NCI-H69 (cell line): ENCODE data around the gene ATG10.
"Not testable (repeated sequence)": the region's sequence is repeated elsewhere in the genome, so short reads cannot be mapped to it uniquely, and the experiment has no call there.

ENCODE experiments used
- DNase-seq: peaks from one replicate; lab custom pipeline; 2025; lab: John Stamatoyannopoulos, UW

Gene ATG10

GRCh38 chr5:81982172-81982685, 10.4 kb downstream of the ATG10 start:
- not testable (repeated sequence) for DNase-seq

DNA sequence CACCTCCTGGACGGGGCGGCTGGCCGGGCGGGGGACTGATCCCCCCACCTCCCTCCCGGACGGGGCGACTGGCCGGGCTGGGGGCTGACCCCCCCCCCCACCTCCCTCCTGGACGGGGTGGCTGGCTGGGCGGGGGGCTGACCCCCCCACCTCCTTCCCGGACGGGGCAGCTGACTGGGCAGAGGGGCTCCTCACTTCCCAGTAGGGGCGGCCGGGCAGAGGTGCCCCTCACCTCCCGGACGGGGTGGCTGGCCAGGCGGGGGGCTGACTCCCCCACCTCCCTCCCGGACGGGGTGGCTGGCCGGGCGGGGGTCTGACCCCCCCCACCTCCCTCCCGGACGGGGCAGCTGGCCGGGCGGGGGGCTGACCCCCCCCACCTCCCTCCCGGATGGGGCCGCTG, 11.3 kb downstream of the ATG10 start:
- not testable (repeated sequence) for DNase-seq

- DNase-seq, result not testable (repeated sequence)
Observed at GRCh38 chr5:81983563-81983962, 11.7 kb downstream of the ATG10 start.

DNA sequence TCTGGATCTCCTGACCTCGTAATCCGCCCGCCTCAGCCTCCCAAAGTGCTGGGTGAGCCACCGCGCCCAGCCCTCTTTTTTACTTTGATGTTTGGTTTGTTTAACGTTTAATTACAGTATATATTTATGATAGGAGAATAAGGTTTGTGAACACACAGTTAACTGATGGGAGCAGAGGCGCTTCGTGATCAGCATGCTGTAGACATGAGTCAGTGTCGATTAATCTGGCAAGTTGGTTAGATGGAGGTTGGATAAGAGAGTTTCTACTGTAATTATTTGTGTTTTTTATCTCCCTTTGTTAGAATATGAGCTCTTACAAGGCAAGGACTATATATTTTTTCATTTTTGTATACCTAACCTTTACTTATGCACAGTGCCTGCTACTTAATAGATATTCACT, 14.3 kb downstream of the ATG10 start:
- no peak for DNase-seq

DNA sequence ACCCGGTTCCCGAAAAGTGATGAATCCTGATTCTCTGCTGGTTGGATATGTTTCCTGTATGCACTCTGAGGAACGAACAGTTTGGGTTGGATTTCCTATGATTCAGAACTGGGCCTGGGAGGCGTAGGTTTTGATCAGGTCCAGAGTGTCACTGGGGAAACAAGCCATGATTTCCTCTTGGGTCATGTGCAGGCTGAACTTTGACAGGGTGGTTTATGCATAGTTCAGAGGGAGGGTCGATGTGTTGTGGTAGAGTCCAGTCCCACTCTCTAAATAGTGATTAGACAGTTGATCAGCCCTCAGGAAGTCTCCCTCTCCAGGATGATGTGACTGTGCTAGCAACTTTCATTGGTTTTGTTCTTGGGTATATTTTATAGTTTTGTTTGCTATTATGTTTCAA, 17.4 kb downstream of the ATG10 start:
- DNase-seq, result no peak

GRCh38 chr5:81994679-81995078, 22.9 kb downstream of the ATG10 start:
- DNase-seq, result no peak

- DNase-seq, result no peak
Observed at GRCh38 chr5:81995407-81995806, 23.6 kb downstream of the ATG10 start.

GRCh38 chr5:82004511-82004910, 32.7 kb downstream of the ATG10 start:
- DNase-seq, result no peak

GRCh38 chr5:82009869-82010268, 38.0 kb downstream of the ATG10 start:
- DNase-seq, result not testable (repeated sequence)

DNA sequence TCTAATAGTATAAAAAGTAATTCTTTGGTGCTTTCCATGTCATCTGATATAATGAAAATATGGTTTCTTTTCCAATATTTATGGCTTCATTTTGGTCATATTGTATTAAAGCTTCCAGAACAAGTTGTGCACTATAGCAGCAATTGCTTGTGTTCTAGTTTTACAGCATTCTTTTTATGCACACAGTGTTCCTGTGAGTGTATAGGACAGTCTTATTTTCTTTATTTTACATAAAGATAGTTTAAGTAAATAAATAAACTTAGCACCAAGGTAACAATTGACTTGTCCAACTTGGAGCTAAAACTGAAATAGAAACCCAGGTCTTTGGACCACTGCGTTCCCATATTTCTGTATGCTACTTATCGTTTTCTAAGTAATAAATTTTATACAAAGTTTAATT, 38.9 kb downstream of the ATG10 start:
- DNase-seq, result no peak

DNA sequence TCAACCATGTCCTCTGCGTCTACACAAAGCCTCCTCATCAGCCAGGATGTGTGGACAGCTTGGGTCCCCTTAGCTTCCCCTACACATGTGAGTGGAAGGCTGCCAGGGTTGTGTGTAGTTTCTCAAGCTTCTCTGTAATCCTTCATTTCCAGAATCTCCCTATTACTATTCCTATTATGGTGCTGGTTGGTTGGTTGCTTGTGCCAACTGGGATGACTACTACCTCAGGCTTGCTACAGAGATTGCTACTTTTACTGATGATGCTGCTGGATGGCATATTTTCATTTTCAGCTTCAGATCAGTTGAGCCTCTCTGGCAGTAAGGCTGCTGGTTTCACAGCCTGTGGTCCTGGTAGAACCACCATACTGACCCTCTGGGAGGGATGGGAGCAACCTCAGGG, 39.9 kb downstream of the ATG10 start:
- DNase-seq, result no peak

DNA sequence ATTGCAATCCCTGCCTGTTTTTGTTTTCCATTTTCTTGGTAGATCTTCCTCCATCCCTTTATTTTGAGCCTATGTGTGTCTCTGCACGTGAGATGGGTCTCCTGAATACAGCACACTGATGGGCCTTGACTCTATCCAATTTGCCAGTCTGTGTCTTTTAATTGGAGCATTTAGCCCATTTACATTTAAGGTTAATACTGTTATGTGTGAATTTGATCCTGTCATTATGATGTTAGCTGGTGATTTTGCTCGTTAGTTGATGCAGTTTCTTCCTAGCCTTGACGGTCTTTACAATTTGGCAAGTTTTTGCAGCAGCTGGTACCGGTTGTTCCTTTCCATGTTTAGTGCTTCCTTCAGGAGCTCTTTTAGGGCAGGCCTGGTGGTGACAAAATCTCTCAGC, 42.8 kb downstream of the ATG10 start:
- not testable (repeated sequence) for DNase-seq

DNA sequence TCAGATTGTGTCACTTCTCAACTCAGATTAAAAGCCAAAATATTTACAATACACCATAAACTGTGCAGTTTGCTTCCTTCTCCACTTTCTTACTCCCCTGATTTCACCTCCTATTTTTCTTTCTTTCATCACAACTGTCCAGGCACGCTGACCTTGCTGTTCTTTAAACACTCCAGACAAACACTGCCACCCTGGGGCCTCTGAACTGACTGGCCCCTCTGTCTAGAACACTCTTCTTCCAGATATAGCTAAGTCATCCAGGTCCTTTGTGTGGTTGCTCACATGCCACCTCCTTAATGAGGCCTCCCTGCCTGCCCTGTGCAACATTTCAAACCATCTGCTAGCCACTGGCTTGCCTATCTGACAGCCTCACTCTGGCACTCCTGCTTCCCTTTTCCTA, 46.6 kb downstream of the ATG10 start:
- peak; percentile 96 for DNase-seq

DNA sequence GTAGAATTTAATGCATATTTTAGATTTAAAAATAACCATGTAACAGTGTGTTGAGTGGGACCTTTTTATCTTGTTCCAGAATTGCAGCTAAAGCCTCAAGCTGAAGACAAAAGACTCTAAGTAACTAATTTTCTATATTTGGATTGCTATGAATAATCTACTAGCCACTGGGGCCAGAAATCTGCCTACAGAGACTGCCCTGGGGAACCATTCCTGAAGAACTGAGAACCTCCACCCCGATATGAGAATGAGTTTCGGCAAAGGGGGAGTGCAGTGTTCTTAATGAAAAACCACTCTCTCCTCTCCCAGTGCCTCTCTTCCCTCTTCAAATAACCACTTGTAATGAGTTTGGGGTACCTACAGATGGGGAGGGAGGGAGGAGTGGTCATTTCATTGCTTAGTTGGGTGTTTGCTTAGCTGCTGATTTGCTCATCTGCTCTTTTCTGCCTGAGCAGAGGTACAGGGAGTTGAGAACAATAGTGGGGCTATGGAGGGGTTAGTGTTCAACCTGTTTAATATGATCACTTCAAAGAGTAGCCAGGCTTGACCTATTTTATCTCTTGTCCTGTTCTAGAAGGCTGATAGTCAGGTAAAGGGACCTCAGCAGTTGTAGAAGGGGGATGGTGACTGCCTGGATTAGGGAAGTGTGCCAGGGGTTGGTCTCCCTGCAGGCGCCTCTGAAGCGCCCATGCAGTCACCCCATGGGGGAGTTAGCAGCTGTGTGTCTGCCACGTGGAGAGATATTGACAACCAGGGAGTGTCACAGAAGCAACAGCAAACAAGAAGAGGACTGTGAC, 47.7 kb downstream of the ATG10 start:
- DNase-seq, result peak; percentile 96

DNA sequence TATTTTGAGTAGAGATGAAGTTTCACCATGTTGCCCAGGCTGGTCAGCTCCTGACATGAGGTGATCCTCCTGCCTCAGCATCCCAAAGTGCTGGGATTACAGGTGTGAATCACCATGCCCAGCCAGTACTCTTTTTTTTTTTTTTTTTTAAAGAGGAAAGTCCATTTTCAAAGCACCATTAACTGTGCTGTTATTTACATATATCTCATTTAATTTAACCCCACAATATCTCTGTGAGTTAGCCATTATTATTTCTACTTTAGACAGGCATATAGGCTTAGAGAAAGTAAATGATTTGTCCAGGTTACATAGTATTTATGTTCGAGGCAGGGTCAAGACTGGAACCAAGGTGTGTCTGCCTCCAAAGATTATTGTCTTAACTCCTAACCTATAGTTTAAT, 50.7 kb downstream of the ATG10 start:
- DNase-seq, result no peak

DNA sequence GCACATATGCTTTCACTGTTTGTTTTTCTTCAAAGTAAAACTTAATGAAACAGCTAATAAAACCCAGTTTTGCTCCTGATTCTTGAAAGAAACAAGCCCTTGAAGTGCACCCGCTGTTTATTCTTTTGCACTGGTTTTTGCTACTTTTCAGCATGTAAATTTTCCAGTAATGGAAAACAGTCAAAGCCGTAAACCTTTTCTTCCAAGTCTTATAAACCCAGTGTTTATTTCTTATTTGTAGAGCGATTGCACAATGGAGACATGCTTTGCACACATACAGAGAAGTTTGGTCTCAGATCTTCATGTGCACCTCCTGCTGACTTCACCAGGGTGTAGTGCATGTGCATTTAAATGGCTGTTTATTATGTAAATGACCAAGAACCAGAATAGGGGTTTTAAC, 51.8 kb downstream of the ATG10 start:
- DNase-seq, result peak; percentile 34

DNA sequence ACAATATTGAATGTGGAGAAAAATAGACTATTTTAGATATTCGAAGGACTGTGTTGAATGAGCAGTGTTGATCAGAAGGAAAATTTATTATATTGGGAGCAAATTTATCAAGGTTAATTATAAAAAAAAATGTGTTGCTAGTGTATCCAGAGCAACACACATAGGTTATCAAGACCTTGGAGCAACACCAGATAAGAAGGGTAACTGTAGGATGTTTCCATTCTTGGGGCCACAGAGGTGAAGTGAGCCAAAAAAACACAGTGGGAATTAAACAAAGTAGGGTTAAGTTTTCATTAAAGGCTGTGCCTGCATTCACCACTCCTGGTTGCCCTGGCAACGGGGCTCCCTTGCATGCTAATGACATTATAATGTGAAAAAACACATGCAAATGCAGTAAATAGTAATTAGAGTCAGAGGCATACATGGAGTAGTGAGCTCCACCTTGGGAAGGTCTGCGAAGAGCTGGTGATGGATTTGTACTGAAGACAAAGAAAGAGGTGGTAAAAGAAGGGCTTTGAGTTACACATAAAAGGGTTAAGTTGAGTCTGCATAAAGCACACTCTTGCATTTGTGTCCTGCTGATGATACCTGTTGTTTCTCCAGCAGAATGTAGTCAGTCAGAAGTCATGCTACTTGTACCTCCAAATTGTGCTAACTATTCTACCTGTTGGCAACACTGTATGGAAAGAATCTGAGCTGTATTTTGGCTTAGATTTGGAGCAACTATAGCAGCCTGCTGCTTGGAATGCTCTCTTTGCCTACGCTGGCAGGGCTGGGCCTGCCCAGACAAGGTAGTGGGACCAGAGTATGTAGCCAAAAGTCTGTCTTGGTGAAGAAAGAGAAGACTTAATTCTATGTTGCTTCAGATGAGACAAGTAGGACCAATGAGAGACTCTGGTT, 59.6 kb downstream of the ATG10 start:
- DNase-seq, result peak; percentile 90

DNA sequence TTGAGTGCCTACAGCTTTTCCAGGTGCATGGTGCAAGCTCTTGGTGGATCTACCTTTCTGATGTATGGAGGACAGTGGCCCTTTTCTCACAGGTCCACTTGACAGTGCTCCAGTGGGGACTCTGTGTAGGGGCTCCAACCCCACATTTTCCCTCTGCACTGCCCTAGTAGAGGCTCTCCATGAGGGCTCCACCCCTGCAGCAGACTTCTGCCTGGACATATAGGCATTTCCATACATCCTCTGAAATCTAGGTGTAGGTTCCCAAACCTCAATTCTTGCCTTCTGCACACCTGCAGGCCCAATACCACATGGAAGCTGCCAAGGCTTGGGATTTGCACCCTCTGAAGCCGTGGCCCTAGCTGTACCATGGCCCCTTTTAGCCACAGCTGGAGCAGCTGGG, 71.1 kb downstream of the ATG10 start:
- DNase-seq, result not testable (repeated sequence)

- no peak for DNase-seq
Observed at GRCh38 chr5:82044010-82044409, 72.2 kb downstream of the ATG10 start.

DNA sequence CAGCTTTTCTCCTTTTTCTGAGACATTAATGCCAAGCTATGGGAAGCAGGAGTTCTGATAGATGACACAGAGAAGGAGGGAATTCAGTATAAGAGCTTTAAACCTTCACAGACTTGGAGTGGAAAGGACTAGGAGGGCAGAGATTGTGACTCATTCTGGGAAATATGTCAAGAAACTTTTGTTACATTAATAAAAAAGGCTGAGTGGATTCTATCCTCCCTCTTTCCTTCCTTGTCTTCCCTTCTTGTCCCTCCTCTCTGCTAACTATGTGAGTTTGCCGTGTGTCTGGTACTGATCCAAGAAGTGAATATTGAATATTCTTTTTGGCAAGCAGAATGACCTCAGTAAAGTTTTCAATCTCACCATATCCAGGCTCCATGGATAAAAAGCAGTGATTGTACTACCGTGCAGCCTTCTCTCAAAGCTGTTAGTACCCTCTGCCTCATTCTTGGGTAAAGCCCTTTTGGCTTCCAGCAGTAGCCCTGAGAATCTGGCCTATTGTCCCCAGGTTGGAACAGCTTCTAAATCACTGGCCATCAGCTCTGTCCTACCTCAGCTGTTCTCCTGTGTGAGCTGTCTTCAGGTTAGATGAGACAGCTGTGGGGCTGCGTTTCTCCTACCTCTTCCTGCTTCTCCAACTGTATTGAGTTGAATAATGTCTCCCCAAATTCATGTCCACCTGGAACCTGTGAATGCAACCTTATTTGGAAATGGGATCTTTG, 73.9 kb downstream of the ATG10 start:
- no peak for DNase-seq

DNA sequence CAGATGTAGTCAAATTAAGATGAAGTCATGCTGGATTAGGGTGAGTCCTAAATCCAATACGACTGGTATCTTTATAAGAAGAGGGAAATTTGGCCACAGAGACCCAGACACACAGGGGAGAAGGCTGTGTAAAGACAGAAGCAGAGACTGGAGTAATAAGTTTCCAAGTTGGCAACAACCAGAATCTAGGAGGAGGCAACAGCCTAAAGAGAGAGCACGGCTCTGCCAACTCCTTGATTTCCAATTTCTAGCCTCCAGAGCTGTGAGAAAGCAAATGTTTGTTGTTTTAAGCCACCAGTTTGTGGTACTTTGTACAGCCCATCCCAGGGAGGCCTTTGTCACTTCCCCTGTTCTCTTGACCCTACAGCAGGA, 74.4 kb downstream of the ATG10 start:
- DNase-seq, result no peak

DNA sequence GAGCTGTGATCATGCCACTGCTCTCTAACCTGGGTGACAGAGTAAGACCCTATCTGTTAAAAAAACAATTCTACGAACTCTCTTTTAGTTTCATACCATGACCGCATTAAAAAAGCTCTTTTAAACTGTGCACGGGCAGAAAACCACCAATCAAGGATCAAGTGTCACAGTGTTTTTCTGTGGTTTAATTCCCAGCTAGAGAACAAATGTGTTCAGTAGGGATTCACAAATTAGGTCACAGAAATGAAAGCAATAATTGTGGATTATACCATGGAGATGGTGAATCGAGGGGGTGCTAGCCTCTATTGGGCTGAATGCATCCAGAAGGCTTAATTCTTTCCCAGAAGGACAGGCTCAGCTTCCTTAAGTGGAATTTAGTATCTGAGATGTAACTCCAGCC, 79.1 kb downstream of the ATG10 start:
- DNase-seq, result no peak
